HL-60 (cell line): ENCODE measurements around the gene TCAP.

Experiments used
- DNase-seq, 2 experiments: peaks; one replicate each; pipeline ENCODE4 v3.0.0-alpha.2; 2010 to 2020; ENCODE audit warnings: low read depth in 1 of 2, low spot score in 1 of 2
- H3K27ac ChIP-seq: fragments of 250-450 bp; sonication (Bioruptor Pico); replicated peaks from 2 replicates; pipeline ENCODE4 v1.5.1; 2020; ENCODE audit warnings: mild to moderate bottlenecking, moderate library complexity
- H3K27me3 ChIP-seq: fragments of 250-450 bp; sonication (Bioruptor Pico); 2 replicates; pipeline ENCODE4 v1.5.1; 2021; ENCODE audit warnings: mild to moderate bottlenecking, moderate library complexity; ENCODE audit not compliant: insufficient read depth, poor library complexity, severe bottlenecking
- H3K4me3 ChIP-seq: replicated peaks from 2 replicates; pipeline ENCODE4 v1.5.1; 2011; ENCODE audit warnings: mild to moderate bottlenecking, control low read depth, low read length; ENCODE audit not compliant: insufficient read depth
- CTCF ChIP-seq: IDR thresholded peaks from one replicate; pipeline ENCODE4 v1.5.1; 2011; ENCODE audit warnings: low read length, control low read depth, inconsistent platforms; ENCODE audit not compliant: insufficient read depth
- GABPA ChIP-seq: IDR thresholded peaks from 2 replicates; pipeline ENCODE4 v1.6.1; 2012; ENCODE audit warnings: low read depth
- POLR2AphosphoS5 ChIP-seq: IDR thresholded peaks from 2 replicates; pipeline ENCODE4 v1.6.1; 2012; ENCODE audit warnings: low read depth
- REST ChIP-seq: IDR thresholded peaks from 2 replicates; pipeline ENCODE4 v1.6.1; 2012; ENCODE audit warnings: low read depth; ENCODE audit not compliant: insufficient replicate concordance
- SPI1 ChIP-seq: IDR thresholded peaks from 2 replicates; pipeline ENCODE4 v1.6.1; 2012; ENCODE audit warnings: low read depth, mild to moderate bottlenecking, borderline replicate concordance

The TCAP gene

DNA sequence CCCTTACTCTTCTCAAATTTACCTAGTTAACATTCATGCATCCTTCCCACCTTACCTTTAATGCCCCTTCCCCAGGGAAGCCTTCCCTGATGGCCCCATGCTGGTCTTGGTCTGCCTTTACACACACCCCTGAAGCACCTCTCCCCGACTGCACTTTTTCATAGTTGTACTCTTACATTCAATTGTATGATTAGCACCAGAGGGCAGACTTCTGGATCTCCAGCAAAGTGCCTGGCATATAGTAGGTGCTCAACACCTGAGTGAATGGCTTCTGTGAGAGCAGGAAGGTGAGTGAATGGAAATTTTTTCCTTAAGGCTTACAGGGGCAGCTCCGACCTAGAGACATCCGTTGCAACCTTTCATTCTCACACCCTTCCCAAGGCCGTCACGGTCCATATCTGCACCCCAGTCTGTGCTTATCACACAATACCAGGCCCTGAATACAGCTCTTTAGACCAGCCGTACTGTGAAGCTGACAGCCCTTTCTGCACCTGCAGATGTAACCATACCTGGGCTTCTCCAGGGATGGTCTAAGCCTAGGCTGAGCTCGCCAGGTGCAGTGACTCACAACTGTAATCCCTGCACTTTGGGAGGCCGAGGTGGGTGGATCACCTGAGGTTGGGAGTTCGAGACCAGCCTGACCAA, 18.3 kb downstream of the TCAP start:
- no peak overlapping the region for H3K27ac ChIP-seq
- TF ChIP-seq GABPA (no peak), CTCF (no peak), SPI1 (no peak), POLR2AphosphoS5 (no peak)
- H3K4me3 ChIP-seq: no peak overlapping the region
- DNase-seq: no peak
- H3K27me3 ChIP-seq: no peaks in the 10 kb centered on the region

- no peak overlapping the region for H3K4me3 ChIP-seq
- DNase-seq: no peak
- H3K27ac ChIP-seq: no peak overlapping the region
- H3K27me3 ChIP-seq: no peaks in the 10 kb centered on the region
- no peak for TF ChIP-seq CTCF
- TF ChIP-seq SPI1: no peak
- TF ChIP-seq POLR2AphosphoS5: no peak
- no peak for TF ChIP-seq REST
- TF ChIP-seq GABPA: no peak
These were observed 19.4 kb downstream of the TCAP start for GRCh38 chr17:39684369-39685192.

- peak overlapping the region; percentile 71 for H3K4me3 ChIP-seq
- no peaks in the 10 kb centered on the region for H3K27me3 ChIP-seq
- DNase-seq: no peak
- H3K27ac ChIP-seq: peak overlapping the region; percentile 79
- TF ChIP-seq POLR2AphosphoS5: no peak
- no peak for TF ChIP-seq REST
- no peak for TF ChIP-seq GABPA
- no peak for TF ChIP-seq SPI1
- TF ChIP-seq CTCF: no peak
These were observed 22.0 kb downstream of the TCAP start for GRCh38 chr17:39687101-39687545.
